ENCODE measurements around the gene APP.

The APP gene

DNA sequence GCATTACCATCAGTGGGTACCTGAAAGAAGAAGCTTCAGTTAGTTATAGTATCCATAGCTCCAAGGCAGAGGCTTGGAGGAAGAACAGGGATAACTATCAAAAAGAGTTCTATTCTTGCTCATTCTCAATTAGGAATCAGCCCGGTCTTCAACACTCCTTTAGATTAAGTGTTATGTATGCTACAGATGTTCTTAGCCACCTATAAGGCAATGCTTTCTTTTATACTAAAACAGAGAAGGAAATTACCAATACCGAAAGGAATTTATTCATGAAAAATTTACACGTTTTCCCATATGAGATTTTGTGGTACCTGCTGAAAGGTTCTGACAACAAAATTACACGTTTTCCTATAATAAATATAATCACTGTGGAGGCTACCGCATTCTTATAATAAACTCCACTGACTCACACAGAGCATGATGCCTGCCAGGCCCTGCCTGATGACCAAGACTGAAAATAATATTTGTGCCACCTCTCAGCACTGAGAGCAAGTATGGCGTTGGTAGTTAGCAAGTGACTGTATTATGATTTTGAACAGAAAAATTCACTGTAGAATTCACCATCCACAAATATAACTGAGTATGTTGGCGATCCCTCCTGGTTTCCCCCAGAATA, 58.3 kb downstream of the APP start:
- Histone ChIP-seq H3K36me3 (ENCODE audit: control insufficient read depth, insufficient read depth, low read length) (no peaks in the 10 kb centered on the region), H3K4me3 (ENCODE audit: low read depth, low read length) (no peak overlapping the region), H3K9me3 (ENCODE audit: control insufficient read depth, insufficient read depth, low read length) (no peaks in the 10 kb centered on the region), H3K4me1 (ENCODE audit: control insufficient read depth, insufficient read depth, low read length) (peaks cover 30% of the 10 kb centered on the region), H3K27me3 (ENCODE audit: control insufficient read depth, insufficient read depth, low read length) (no peaks in the 10 kb centered on the region), H3K9ac (ENCODE audit: low read depth, low read length) (no peak overlapping the region)

DNA sequence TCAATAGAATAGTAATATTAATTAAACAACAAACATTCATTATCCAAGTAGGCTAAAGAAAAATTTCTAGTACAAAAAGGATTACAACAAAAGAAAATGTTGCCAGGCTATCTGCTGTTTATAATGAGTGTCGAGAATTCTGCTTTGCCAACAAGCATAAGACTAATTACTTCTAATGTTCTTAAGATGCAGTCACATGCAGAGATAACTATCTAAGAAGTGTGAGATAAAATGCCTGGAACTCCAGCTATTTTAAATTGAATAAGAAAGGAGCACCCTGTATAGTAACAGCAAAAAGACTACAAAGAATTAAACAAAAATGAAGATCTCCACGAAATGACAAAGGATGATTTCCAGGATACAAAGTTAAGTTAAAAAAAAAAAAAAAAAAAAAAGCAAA, 59.9 kb downstream of the APP start:
- no peaks in the 10 kb centered on the region for H3K9me3 ChIP-seq (ENCODE audit: control insufficient read depth, insufficient read depth, low read length)
- H3K4me1 ChIP-seq (ENCODE audit: control insufficient read depth, insufficient read depth, low read length), result peaks cover 38% of the 10 kb centered on the region
- H3K27me3 ChIP-seq (ENCODE audit: control insufficient read depth, insufficient read depth, low read length), result no peaks in the 10 kb centered on the region
- no peaks in the 10 kb centered on the region for H3K36me3 ChIP-seq (ENCODE audit: control insufficient read depth, insufficient read depth, low read length)
- no peak overlapping the region for H3K9ac ChIP-seq (ENCODE audit: low read depth, low read length)
- no peak overlapping the region for H3K4me3 ChIP-seq (ENCODE audit: low read depth, low read length)

DNA sequence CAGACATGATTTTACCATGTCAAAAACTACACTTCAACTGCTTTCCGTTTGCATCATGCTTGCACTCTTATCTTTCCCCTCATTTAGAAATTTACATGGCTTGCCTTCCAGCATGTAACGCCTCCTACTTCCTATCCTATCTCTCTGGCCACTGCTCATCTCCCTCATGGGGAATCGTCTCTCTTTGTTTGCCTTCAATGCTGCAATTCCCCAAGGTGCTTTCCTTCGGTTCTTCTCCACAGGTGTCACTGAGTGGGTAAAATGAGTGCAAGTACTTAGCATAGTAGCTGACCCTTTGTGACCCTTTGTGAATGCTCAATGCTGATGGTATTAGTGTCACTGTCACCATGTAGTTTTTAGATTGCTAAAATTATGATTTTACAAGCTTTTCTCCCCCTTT, 63.1 kb downstream of the APP start:
- peaks cover 3% of the 10 kb centered on the region for H3K36me3 ChIP-seq (ENCODE audit: control insufficient read depth, insufficient read depth, low read length)
- H3K4me1 ChIP-seq (ENCODE audit: control insufficient read depth, insufficient read depth, low read length), result peaks cover 28% of the 10 kb centered on the region

DNA sequence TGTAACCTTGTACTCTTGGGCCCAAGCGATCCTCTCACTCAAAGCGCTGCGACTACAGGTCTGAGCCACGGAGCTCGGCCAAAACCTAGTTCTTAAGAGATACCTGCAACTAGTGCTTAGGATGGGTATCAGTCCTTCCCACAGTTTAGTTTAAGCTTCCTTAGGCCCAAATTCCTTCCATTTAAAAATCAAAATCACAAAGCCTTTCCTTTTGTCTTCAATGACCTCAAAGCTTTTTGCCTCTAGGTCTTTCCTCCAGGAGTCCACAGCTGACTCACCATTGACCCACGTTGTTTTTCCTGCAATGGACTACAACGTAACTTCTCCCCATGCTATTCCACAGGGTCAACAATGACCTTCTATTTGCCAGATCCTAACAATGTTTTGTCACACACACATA, 64.0 kb downstream of the APP start:
- H3K27me3 ChIP-seq (ENCODE audit: control insufficient read depth, insufficient read depth, low read length), result no peaks in the 10 kb centered on the region
- no peaks in the 10 kb centered on the region for H3K9me3 ChIP-seq (ENCODE audit: control insufficient read depth, insufficient read depth, low read length)
- peaks cover 28% of the 10 kb centered on the region for H3K4me1 ChIP-seq (ENCODE audit: control insufficient read depth, insufficient read depth, low read length)
- peaks cover 3% of the 10 kb centered on the region for H3K36me3 ChIP-seq (ENCODE audit: control insufficient read depth, insufficient read depth, low read length)
- no peak overlapping the region for H3K9ac ChIP-seq (ENCODE audit: low read depth, low read length)
- no peak overlapping the region for H3K4me3 ChIP-seq (ENCODE audit: low read depth, low read length)

More for the DNA sequence above, 63.1 kb downstream of the APP start:
- H3K4me3 ChIP-seq (ENCODE audit: low read depth, low read length), result no peak overlapping the region
- H3K9me3 ChIP-seq (ENCODE audit: control insufficient read depth, insufficient read depth, low read length), result no peaks in the 10 kb centered on the region
- H3K9ac ChIP-seq (ENCODE audit: low read depth, low read length), result no peak overlapping the region
- no peaks in the 10 kb centered on the region for H3K27me3 ChIP-seq (ENCODE audit: control insufficient read depth, insufficient read depth, low read length)

DNA sequence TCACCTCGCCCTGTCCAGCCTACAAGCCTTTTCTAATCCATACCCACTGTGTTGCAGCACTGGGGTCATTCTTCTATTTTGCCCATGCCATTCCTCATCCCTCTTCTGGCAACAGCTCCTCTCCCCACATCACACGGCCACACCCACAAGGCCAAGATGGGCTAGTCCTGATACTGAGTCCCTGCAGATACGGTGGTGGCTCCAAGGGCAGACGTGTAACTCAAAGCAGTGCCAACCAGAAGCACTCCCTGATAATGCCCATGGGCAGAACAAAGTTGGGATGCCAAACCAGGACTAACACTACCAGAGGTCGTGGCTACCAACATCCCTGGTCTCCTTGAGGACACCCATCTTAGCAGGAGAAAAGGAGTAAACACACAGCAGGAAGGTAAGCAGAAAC, 64.8 kb downstream of the APP start:
- Histone ChIP-seq H3K36me3 (ENCODE audit: control insufficient read depth, insufficient read depth, low read length) (peaks cover 3% of the 10 kb centered on the region), H3K4me3 (ENCODE audit: low read depth, low read length) (no peak overlapping the region), H3K4me1 (ENCODE audit: control insufficient read depth, insufficient read depth, low read length) (peaks cover 28% of the 10 kb centered on the region), H3K9ac (ENCODE audit: low read depth, low read length) (no peak overlapping the region), H3K27me3 (ENCODE audit: control insufficient read depth, insufficient read depth, low read length) (no peaks in the 10 kb centered on the region), H3K9me3 (ENCODE audit: control insufficient read depth, insufficient read depth, low read length) (no peaks in the 10 kb centered on the region)

DNA sequence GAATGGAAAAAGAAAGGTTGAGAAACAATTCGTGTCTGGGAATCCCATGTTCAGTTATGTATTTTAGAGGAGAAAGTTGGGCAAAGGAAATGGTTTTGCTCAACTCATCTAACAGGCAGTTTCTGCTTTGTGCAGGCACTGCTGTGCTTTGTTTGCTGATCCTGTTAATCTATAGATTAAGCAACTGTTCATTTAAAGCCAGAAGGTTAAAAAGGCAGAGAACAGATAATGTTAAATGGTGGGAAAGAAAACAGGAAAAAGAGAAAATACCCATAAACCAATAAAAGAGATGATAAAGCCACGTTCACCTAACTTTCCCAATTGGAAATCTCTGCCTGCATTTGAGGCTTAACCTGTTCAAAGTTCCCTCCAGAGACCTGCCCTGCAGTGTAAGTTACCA, 70.0 kb downstream of the APP start:
- no peaks in the 10 kb centered on the region for H3K9me3 ChIP-seq (ENCODE audit: control insufficient read depth, insufficient read depth, low read length)
- H3K9ac ChIP-seq (ENCODE audit: low read depth, low read length), result no peak overlapping the region
- peaks cover 3% of the 10 kb centered on the region for H3K36me3 ChIP-seq (ENCODE audit: control insufficient read depth, insufficient read depth, low read length)
- no peaks in the 10 kb centered on the region for H3K27me3 ChIP-seq (ENCODE audit: control insufficient read depth, insufficient read depth, low read length)
- no peak overlapping the region for H3K4me3 ChIP-seq (ENCODE audit: low read depth, low read length)
- H3K4me1 ChIP-seq (ENCODE audit: control insufficient read depth, insufficient read depth, low read length), result peaks cover 10% of the 10 kb centered on the region

DNA sequence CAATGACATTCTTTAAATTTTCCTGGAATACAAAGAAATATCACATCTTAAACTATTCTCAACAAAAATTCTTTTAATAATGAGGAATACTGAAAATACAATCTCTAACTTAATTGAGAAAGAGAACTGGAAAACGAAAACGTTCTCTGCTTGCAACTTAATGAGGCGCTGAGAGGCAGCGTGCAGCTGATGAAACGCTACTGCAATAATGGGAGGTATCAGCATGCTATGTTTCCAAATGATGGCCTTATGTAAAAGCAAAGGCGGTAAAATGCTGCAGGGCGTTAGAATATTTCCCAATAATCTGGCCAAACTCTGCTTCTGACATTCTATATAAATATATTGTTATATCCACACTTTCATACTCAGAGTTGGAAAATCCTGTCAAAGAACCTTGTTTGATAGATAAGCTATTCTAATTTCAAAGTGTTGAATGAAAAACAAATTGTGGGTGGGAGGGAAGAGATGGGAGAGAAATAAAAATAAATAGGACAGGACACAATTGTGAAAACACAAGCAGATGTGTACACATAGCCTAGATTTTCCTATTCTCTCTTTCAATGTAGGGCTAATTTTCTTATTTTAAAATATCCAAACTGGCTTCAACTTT, 70.9 kb downstream of the APP start:
- no peak overlapping the region for H3K4me3 ChIP-seq (ENCODE audit: low read depth, low read length)
- H3K27me3 ChIP-seq (ENCODE audit: control insufficient read depth, insufficient read depth, low read length), result no peaks in the 10 kb centered on the region
- H3K4me1 ChIP-seq (ENCODE audit: control insufficient read depth, insufficient read depth, low read length), result peaks cover 10% of the 10 kb centered on the region
- H3K9me3 ChIP-seq (ENCODE audit: control insufficient read depth, insufficient read depth, low read length), result no peaks in the 10 kb centered on the region
- no peak overlapping the region for H3K9ac ChIP-seq (ENCODE audit: low read depth, low read length)
- peaks cover 3% of the 10 kb centered on the region for H3K36me3 ChIP-seq (ENCODE audit: control insufficient read depth, insufficient read depth, low read length)

DNA sequence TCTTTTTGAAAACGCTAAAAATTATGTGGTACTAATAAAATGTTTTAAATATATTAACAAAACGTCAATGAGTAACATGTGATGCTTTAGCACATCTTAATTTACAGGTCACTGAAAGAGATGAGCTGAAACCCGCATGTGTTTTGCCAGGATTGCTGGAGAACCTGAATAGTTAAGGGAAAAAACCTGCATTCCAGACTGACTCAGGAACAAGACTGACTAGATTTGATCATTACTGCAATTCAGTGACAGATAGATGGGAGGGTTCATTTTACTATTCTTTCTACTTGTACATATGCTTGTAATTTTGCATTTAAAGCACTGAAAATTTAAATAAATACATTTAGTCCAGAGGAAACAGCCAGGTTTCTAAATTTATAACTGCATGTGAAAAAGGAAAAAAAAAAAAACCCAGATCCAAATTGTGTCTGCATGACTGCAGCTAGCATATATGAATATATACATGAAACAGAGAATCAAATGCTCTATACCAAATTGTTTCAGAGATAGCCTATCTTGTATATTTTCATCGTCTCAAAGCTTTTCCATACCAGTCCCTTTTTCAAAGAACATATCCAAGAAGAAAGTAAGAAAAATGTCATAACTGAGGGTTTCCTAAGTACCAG, 71.7 kb downstream of the APP start:
- no peak overlapping the region for H3K4me3 ChIP-seq (ENCODE audit: low read depth, low read length)
- H3K9me3 ChIP-seq (ENCODE audit: control insufficient read depth, insufficient read depth, low read length), result no peaks in the 10 kb centered on the region
- no peak overlapping the region for H3K9ac ChIP-seq (ENCODE audit: low read depth, low read length)
- peaks cover 3% of the 10 kb centered on the region for H3K36me3 ChIP-seq (ENCODE audit: control insufficient read depth, insufficient read depth, low read length)
- no peaks in the 10 kb centered on the region for H3K27me3 ChIP-seq (ENCODE audit: control insufficient read depth, insufficient read depth, low read length)
- peaks cover 5% of the 10 kb centered on the region for H3K4me1 ChIP-seq (ENCODE audit: control insufficient read depth, insufficient read depth, low read length)

DNA sequence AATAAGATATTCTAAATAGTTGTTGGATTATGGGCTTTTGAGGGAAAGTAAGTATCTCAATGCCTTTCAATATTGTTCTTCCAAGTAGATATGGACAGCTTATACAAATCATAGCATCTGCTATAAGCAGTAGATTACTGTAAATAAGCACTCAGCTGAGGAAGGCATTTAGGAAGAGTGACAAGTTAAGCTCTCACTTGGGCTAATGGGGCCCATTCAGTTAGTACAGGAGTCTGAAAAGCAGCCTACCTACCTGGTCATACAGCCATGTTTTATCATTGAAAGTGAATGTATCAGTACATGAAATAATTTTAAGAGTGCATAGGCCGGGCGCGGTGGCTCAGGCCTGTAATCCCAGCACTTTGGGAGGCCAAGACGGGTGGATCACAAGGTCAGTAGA, 73.1 kb downstream of the APP start:
- H3K9me3 ChIP-seq (ENCODE audit: control insufficient read depth, insufficient read depth, low read length), result no peaks in the 10 kb centered on the region
- H3K9ac ChIP-seq (ENCODE audit: low read depth, low read length), result no peak overlapping the region
- H3K27me3 ChIP-seq (ENCODE audit: control insufficient read depth, insufficient read depth, low read length), result no peaks in the 10 kb centered on the region
- H3K4me3 ChIP-seq (ENCODE audit: low read depth, low read length), result no peak overlapping the region
- H3K36me3 ChIP-seq (ENCODE audit: control insufficient read depth, insufficient read depth, low read length), result no peaks in the 10 kb centered on the region
- peaks cover 11% of the 10 kb centered on the region for H3K4me1 ChIP-seq (ENCODE audit: control insufficient read depth, insufficient read depth, low read length)

DNA sequence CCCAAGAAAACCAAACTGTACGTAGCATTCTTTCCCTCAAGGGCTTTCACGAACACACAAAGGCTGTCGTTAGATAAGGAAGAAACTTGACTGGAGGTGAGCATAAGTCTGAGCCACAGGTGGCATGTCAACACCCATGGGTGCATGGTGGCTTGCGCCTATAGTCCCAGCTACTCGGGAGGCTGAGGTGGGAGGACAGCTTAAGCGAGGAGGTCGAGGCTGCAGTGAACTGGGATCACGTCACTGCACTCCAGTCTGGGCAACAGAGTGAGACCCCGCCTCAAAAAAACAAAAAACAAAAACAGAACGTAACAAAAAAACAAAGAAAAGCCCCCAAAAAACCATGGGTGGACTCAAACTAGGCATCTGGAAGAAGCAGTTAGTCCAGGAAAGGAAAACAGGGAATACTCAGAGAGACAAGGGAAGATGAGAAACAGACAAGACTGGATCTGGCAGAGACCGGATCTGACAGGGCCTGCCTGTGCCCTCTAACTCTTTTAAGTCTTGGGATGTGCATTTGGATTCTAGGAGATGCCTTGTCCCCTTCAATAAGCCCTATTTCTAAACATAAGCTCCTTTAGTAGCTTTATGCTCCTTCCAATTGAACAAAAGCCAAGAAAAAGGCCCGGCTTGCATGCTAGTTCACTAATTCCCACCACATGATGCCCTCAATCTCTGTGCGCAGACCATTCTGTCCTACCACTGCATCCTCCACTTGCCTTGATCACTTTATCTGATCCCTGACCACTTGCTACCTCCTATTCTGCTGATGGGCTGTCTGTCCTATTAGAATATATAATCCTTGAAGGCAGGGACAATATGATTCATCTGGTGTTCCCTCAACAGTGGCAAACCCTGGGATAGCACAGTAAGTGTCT, 73.8 kb downstream of the APP start:
- no peaks in the 10 kb centered on the region for H3K9me3 ChIP-seq (ENCODE audit: control insufficient read depth, insufficient read depth, low read length)
- no peak overlapping the region for H3K9ac ChIP-seq (ENCODE audit: low read depth, low read length)
- peaks cover 11% of the 10 kb centered on the region for H3K4me1 ChIP-seq (ENCODE audit: control insufficient read depth, insufficient read depth, low read length)
- no peaks in the 10 kb centered on the region for H3K27me3 ChIP-seq (ENCODE audit: control insufficient read depth, insufficient read depth, low read length)
- H3K4me3 ChIP-seq (ENCODE audit: low read depth, low read length), result no peak overlapping the region
- H3K36me3 ChIP-seq (ENCODE audit: control insufficient read depth, insufficient read depth, low read length), result no peaks in the 10 kb centered on the region

DNA sequence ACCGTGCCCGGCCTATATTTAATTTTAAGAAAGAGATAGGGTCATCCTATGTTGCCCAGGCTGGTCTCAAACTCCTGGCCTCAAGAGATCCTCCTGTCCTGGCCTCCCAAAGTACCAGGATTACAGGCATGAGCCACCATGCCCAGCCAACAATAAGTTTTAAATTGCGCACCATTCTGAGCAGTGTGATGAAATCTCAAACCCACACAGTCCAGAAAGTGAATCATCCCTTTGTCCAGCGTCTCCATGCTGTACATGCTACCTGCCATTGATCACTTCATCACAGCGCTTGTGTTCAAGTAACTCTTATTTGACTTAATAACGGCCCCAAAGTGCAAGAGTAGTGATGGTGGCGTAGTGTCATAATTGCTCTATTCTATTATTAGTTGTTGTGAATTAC, 75.4 kb downstream of the APP start:
- H3K4me1 ChIP-seq (ENCODE audit: control insufficient read depth, insufficient read depth, low read length), result peaks cover 16% of the 10 kb centered on the region
- no peaks in the 10 kb centered on the region for H3K36me3 ChIP-seq (ENCODE audit: control insufficient read depth, insufficient read depth, low read length)
- H3K9ac ChIP-seq (ENCODE audit: low read depth, low read length), result no peak overlapping the region
- H3K27me3 ChIP-seq (ENCODE audit: control insufficient read depth, insufficient read depth, low read length), result no peaks in the 10 kb centered on the region
- H3K4me3 ChIP-seq (ENCODE audit: low read depth, low read length), result no peak overlapping the region
- H3K9me3 ChIP-seq (ENCODE audit: control insufficient read depth, insufficient read depth, low read length), result no peaks in the 10 kb centered on the region

Measured in iPS-15b (cell line).